Esophagus squamous epithelium (tissue), 4 donors: ENCODE data around the gene SEMA4D.

Experiments
- POLR2A ChIP-seq, 4 donors: fragments of 450-650 bp; IDR thresholded peaks; one replicate each; pipeline ENCODE4 v1.6.1; 2017; ENCODE audit warnings: antibody characterized with exemption in 4 of 4, mild to moderate bottlenecking in 4 of 4, moderate library complexity in 3 of 4
- TF ChIP-seq, protein P1 (sequence below), 6 experiments: fragments of 450-650 bp in 4 of 6; fragments of 200-600 bp in 2 of 6; sonication (generic) in 2 of 6; IDR thresholded peaks; one replicate each; pipeline ENCODE4 v1.5.1; 2016 to 2019; ENCODE audit warnings: antibody characterized with exemption in 6 of 6, mild to moderate bottlenecking in 4 of 6, moderate library complexity in 4 of 6

DNA sequence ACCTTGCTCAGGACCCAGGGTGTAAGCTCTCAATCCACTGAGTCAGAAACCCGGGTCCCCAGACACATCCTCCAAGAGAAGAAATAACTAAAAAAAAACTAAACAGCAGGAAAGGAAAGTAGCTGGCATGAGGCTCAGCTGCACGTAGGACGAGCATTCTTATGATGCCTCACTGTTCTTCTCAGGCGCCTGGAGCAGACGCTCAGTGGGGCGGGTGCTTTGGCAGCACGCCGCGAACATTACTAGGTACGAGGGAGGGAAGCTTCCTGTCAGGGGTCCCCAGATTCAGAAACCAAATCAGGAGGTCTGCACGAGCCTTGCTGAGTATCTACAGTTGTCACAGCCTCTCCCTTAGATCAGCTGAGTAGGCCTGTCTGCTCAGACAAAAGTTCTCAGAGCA is 93.8 kb downstream of the SEMA4D start:
- no peak for TF ChIP-seq POLR2A (IDR thresholded peaks at IDR 0.05)
- TF ChIP-seq, protein P1, sequence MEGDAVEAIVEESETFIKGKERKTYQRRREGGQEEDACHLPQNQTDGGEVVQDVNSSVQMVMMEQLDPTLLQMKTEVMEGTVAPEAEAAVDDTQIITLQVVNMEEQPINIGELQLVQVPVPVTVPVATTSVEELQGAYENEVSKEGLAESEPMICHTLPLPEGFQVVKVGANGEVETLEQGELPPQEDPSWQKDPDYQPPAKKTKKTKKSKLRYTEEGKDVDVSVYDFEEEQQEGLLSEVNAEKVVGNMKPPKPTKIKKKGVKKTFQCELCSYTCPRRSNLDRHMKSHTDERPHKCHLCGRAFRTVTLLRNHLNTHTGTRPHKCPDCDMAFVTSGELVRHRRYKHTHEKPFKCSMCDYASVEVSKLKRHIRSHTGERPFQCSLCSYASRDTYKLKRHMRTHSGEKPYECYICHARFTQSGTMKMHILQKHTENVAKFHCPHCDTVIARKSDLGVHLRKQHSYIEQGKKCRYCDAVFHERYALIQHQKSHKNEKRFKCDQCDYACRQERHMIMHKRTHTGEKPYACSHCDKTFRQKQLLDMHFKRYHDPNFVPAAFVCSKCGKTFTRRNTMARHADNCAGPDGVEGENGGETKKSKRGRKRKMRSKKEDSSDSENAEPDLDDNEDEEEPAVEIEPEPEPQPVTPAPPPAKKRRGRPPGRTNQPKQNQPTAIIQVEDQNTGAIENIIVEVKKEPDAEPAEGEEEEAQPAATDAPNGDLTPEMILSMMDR (IDR thresholded peaks at IDR 0.05), result no peak
